ENCODE results near the gene DERL2. TPM values are rescaled to one million over a fixed set of nuclear protein-coding genes. Genes with fewer than 3 reads are reported as not detected.

The DERL2 gene
- total and polyA plus RNA-seq, 2 experiments from 2014 or later, result 65.0 to 113 TPM

DNA sequence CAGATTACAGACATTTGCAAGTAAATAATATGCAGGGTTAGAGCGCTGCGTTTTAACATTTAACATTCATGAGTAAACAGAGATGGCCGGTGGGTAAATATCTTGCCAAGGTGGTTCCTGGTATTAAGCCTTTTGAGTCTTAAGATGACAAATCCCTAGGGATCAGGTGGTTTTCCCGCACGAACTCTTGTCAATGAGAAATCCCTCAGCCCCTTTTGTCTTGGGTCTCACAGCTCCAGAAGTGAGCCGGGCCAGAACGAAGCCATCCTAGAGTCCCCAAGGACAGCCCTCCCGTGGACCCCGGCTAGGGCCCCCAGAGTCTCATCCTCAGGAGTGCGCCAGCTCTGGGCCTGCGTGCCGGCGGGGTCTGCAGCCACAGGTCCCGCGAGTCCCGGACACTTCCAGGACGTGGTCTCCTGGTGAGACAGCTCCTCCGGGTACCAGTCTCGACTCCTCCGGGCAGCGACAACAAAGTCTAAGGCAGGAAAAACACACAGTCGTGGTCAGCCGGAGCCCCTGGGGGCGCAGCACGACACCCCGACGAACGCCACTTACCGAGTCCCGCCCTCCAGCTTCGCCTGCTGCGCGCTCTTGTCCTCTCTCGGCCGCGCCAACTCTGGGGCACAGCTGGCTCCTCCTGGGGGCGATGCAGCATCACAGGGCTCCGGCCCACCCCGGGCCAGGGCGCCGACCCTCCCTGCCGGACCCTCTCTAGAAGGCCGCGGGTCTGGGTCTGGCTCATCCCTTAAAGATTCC is 13.7 kb upstream of the DERL2 start:
- DNase-seq (ENCODE audit: low spot score) (peak; percentile 72), ATAC-seq (peak; percentile 35)
- peak overlapping the region; percentile 98 for H3K4me2 ChIP-seq
- no peaks in the 10 kb centered on the region for H3K9me2 ChIP-seq (ENCODE audit: insufficient read depth)
- H3F3A ChIP-seq (replicated peaks; ENCODE audit: low read depth), result peaks cover 7% of the 10 kb centered on the region; the same call in 1 of the 2 replicates
- H3K79me2 ChIP-seq (replicated peaks; ENCODE audit: insufficient read depth), result no peaks in the 10 kb centered on the region
- no peak overlapping the region for H3K27ac ChIP-seq (ENCODE audit: low read depth)
- H2AFZ ChIP-seq, result peak overlapping the region; percentile 99
- peaks cover 14% of the 10 kb centered on the region for H3K4me1 ChIP-seq (ENCODE audit: insufficient read depth)
- peaks cover 33% of the 10 kb centered on the region for H3K27me3 ChIP-seq (ENCODE audit: insufficient read depth)
- H3K27ac Mint-ChIP-seq, result no peak overlapping the region
- H3K4me3 Mint-ChIP-seq, result peak overlapping the region; percentile 94
- peaks cover 34% of the 10 kb centered on the region for H3K27me3 Mint-ChIP-seq (ENCODE audit: insufficient read depth, low read depth, poor library complexity)
- H3K9me3 Mint-ChIP-seq, result no peaks in the 10 kb centered on the region; the same call in 2 of the 3 replicates
- H4K20me1 ChIP-seq (replicated peaks; ENCODE audit: insufficient read depth), result no peaks in the 10 kb centered on the region
- no peaks in the 10 kb centered on the region for H3K36me3 ChIP-seq (ENCODE audit: insufficient read depth)
- H3K36me3 Mint-ChIP-seq (ENCODE audit: low read depth), result no peaks in the 10 kb centered on the region; the same call in 2 of the 3 replicates
- H3K4me3 ChIP-seq, result peak overlapping the region; percentile 91
- TF ChIP-seq, protein P1, sequence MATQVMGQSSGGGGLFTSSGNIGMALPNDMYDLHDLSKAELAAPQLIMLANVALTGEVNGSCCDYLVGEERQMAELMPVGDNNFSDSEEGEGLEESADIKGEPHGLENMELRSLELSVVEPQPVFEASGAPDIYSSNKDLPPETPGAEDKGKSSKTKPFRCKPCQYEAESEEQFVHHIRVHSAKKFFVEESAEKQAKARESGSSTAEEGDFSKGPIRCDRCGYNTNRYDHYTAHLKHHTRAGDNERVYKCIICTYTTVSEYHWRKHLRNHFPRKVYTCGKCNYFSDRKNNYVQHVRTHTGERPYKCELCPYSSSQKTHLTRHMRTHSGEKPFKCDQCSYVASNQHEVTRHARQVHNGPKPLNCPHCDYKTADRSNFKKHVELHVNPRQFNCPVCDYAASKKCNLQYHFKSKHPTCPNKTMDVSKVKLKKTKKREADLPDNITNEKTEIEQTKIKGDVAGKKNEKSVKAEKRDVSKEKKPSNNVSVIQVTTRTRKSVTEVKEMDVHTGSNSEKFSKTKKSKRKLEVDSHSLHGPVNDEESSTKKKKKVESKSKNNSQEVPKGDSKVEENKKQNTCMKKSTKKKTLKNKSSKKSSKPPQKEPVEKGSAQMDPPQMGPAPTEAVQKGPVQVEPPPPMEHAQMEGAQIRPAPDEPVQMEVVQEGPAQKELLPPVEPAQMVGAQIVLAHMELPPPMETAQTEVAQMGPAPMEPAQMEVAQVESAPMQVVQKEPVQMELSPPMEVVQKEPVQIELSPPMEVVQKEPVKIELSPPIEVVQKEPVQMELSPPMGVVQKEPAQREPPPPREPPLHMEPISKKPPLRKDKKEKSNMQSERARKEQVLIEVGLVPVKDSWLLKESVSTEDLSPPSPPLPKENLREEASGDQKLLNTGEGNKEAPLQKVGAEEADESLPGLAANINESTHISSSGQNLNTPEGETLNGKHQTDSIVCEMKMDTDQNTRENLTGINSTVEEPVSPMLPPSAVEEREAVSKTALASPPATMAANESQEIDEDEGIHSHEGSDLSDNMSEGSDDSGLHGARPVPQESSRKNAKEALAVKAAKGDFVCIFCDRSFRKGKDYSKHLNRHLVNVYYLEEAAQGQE (IDR thresholded peaks at IDR 0.05; ENCODE audit: unreplicated experiment), result no peak
- TF ChIP-seq, protein P2, sequence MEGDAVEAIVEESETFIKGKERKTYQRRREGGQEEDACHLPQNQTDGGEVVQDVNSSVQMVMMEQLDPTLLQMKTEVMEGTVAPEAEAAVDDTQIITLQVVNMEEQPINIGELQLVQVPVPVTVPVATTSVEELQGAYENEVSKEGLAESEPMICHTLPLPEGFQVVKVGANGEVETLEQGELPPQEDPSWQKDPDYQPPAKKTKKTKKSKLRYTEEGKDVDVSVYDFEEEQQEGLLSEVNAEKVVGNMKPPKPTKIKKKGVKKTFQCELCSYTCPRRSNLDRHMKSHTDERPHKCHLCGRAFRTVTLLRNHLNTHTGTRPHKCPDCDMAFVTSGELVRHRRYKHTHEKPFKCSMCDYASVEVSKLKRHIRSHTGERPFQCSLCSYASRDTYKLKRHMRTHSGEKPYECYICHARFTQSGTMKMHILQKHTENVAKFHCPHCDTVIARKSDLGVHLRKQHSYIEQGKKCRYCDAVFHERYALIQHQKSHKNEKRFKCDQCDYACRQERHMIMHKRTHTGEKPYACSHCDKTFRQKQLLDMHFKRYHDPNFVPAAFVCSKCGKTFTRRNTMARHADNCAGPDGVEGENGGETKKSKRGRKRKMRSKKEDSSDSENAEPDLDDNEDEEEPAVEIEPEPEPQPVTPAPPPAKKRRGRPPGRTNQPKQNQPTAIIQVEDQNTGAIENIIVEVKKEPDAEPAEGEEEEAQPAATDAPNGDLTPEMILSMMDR (conservative IDR thresholded peaks at IDR 0.05; ENCODE audit: low read depth in 2 of 2), result peak in 1 of 2 experiments; percentile 33; a peak in 2 of 4 replicates
- H3K4me1 Mint-ChIP-seq, result peaks cover 10% of the 10 kb centered on the region; the same call in 2 of the 3 replicates

DNA sequence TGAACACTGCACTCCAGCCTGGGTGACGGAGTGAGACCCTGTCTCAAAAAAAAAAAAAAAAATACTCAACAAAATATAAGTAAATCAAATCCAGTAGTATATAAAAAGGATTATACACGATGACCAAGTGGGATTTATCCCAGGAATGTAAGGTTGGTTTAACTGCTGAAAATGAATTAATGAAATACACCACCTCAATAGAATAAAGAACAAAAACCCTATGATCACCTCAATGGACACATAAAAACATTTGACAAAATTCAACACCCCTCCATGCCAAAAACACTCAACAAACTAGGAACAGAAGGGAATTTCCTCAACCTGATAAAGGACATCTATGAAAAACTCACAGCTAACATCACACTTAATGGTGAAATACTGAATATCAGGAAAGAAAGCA is 7.0 kb upstream of the DERL2 start:
- Histone ChIP-seq H3K27me3 (ENCODE audit: insufficient read depth) (peaks cover 5% of the 10 kb centered on the region; the same call in 1 of the 2 replicates), H3K9me2 (ENCODE audit: insufficient read depth) (no peaks in the 10 kb centered on the region), H3K36me3 (ENCODE audit: insufficient read depth) (peaks cover 19% of the 10 kb centered on the region), H3K4me3 (no peak overlapping the region), H3K27ac (ENCODE audit: low read depth) (no peak overlapping the region), H3K4me2 (no peak overlapping the region), H2AFZ (no peak overlapping the region), H3K4me1 (ENCODE audit: insufficient read depth) (peaks cover 2% of the 10 kb centered on the region; the same call in 1 of the 2 replicates), H3K79me2 (replicated peaks; ENCODE audit: insufficient read depth) (peaks cover 19% of the 10 kb centered on the region), H4K20me1 (replicated peaks; ENCODE audit: insufficient read depth) (peaks cover 11% of the 10 kb centered on the region), H3F3A (replicated peaks; ENCODE audit: low read depth) (peaks cover 3% of the 10 kb centered on the region; the same call in 1 of the 2 replicates)
- Mint-ChIP-seq H3K4me3 (no peak overlapping the region), H3K4me1 (no peaks in the 10 kb centered on the region), H3K27ac (no peak overlapping the region), H3K27me3 (ENCODE audit: insufficient read depth, low read depth, poor library complexity) (peaks cover 6% of the 10 kb centered on the region), H3K9me3 (no peaks in the 10 kb centered on the region; the same call in 2 of the 3 replicates), H3K36me3 (ENCODE audit: low read depth) (peaks cover 25% of the 10 kb centered on the region)
- ATAC-seq, result no peak
- no peak for DNase-seq (ENCODE audit: low spot score)
- TF ChIP-seq EZH2phosphoT487 (IDR thresholded peaks at IDR 0.05; ENCODE audit: unreplicated experiment), result no peak
- TF ChIP-seq JUNB (IDR thresholded peaks at IDR 0.05; ENCODE audit: unreplicated experiment), result no peak
- TF ChIP-seq CREB1 (CRISPR knock-in tag; IDR thresholded peaks at IDR 0.05; ENCODE audit: low read depth), result no peak
- TF ChIP-seq, protein P3, sequence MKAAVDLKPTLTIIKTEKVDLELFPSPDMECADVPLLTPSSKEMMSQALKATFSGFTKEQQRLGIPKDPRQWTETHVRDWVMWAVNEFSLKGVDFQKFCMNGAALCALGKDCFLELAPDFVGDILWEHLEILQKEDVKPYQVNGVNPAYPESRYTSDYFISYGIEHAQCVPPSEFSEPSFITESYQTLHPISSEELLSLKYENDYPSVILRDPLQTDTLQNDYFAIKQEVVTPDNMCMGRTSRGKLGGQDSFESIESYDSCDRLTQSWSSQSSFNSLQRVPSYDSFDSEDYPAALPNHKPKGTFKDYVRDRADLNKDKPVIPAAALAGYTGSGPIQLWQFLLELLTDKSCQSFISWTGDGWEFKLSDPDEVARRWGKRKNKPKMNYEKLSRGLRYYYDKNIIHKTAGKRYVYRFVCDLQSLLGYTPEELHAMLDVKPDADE (IDR thresholded peaks at IDR 0.05), result no peak
- TF ChIP-seq, protein P2 (conservative IDR thresholded peaks at IDR 0.05; ENCODE audit: low read depth in 2 of 2), result no peak
- no peak for TF ChIP-seq EZH2 (IDR thresholded peaks at IDR 0.05; ENCODE audit: low read depth, unreplicated experiment)
- no peak for TF ChIP-seq NANOG (IDR thresholded peaks at IDR 0.05; ENCODE audit: borderline replicate concordance)
- TF ChIP-seq ZNF114 (CRISPR knock-in tag; IDR thresholded peaks at IDR 0.05), result no peak
- no peak for TF ChIP-seq ZNF331 (CRISPR knock-in tag; IDR thresholded peaks at IDR 0.05; ENCODE audit: low read depth)

Measured in GM23338 (cell line).